Measurements from ENCODE around the gene TRMT61B. TPM values are rescaled to one million over a fixed set of nuclear protein-coding genes. Genes with fewer than 3 reads are reported as not detected.
A peak's percentile ranks its signal among the peaks of the same experiment; 100 is the strongest.

TRMT61B gene
- total and polyA plus RNA-seq, 2 donors (not counting 1 experiment from before 2014, with no cell fraction given), result 13.5 to 14.4 TPM

- Histone ChIP-seq H3K4me1 (ENCODE audit: control insufficient read depth, extremely low read depth, insufficient read depth, low read length) (no peaks in the 10 kb centered on the region), H3K9me3 (ENCODE audit: control insufficient read depth, insufficient read depth, low read depth, low read length) (no peaks in the 10 kb centered on the region), H4K20me1 (ENCODE audit: control insufficient read depth, extremely low read depth, insufficient read depth, low read length) (no peaks in the 10 kb centered on the region), H3K9ac (ENCODE audit: insufficient read depth, low read length) (no peak overlapping the region), H3K4me2 (ENCODE audit: extremely low read depth, insufficient read depth, low read length) (no peak overlapping the region), H3K36me3 (ENCODE audit: control insufficient read depth, insufficient read depth, low read length) (no peaks in the 10 kb centered on the region), H3K79me2 (ENCODE audit: control insufficient read depth, insufficient read depth, low read length) (no peaks in the 10 kb centered on the region), H3K27ac (ENCODE audit: insufficient read depth, low read length) (no peak overlapping the region), H3K27me3 (ENCODE audit: control insufficient read depth, insufficient read depth, low read length) (no peaks in the 10 kb centered on the region), H3K4me3 (replicated peaks in 1 of 4; ENCODE audit: control extremely low read depth in 1 of 4, insufficient read depth in 1 of 4, low read depth in 3 of 4, low read length in 4 of 4) (no peak overlapping the region), H2AFZ (ENCODE audit: low read length) (no peak overlapping the region)
- TF ChIP-seq CTCF (conservative IDR thresholded peaks at IDR 0.05 in 1 of 2, IDR thresholded peaks at IDR 0.05 in 1 of 2; ENCODE audit: low read depth in 1 of 2, low read length in 2 of 2) (no peak), EZH2 (IDR thresholded peaks at IDR 0.05; ENCODE audit: low read length, missing control alignments) (no peak)
- DNase-seq (ENCODE audit: low read depth in 2 of 2), result no peak
These were observed 48.1 kb downstream of the TRMT61B start for GRCh38 chr2:28822036-28822435.

- DNase-seq (ENCODE audit: low read depth in 2 of 2), result peak; percentile 47 to 71
- no peak for TF ChIP-seq EZH2 (IDR thresholded peaks at IDR 0.05; ENCODE audit: low read length, missing control alignments)
- TF ChIP-seq CTCF (conservative IDR thresholded peaks at IDR 0.05 in 1 of 2, IDR thresholded peaks at IDR 0.05 in 1 of 2; ENCODE audit: low read depth in 1 of 2, low read length in 2 of 2), result peak; percentile 57 to 76
- no peaks in the 10 kb centered on the region for H3K79me2 ChIP-seq (ENCODE audit: control insufficient read depth, insufficient read depth, low read length)
- no peaks in the 10 kb centered on the region for H3K27me3 ChIP-seq (ENCODE audit: control insufficient read depth, insufficient read depth, low read length)
- no peak overlapping the region for H3K9ac ChIP-seq (ENCODE audit: insufficient read depth, low read length)
- no peak overlapping the region for H3K4me2 ChIP-seq (ENCODE audit: extremely low read depth, insufficient read depth, low read length)
- no peak overlapping the region for H3K4me3 ChIP-seq (replicated peaks in 1 of 4; ENCODE audit: control extremely low read depth in 1 of 4, insufficient read depth in 1 of 4, low read depth in 3 of 4, low read length in 4 of 4)
- no peaks in the 10 kb centered on the region for H3K9me3 ChIP-seq (ENCODE audit: control insufficient read depth, insufficient read depth, low read depth, low read length)
- H2AFZ ChIP-seq (ENCODE audit: low read length), result no peak overlapping the region
- no peak overlapping the region for H3K27ac ChIP-seq (ENCODE audit: insufficient read depth, low read length)
- no peaks in the 10 kb centered on the region for H4K20me1 ChIP-seq (ENCODE audit: control insufficient read depth, extremely low read depth, insufficient read depth, low read length)
- H3K36me3 ChIP-seq (ENCODE audit: control insufficient read depth, insufficient read depth, low read length), result no peaks in the 10 kb centered on the region
- no peaks in the 10 kb centered on the region for H3K4me1 ChIP-seq (ENCODE audit: control insufficient read depth, extremely low read depth, insufficient read depth, low read length)
These were observed 48.7 kb downstream of the TRMT61B start for GRCh38 chr2:28821295-28821958.

- Histone ChIP-seq H3K79me2 (ENCODE audit: control insufficient read depth, insufficient read depth, low read length) (no peaks in the 10 kb centered on the region), H3K36me3 (ENCODE audit: control insufficient read depth, insufficient read depth, low read length) (no peaks in the 10 kb centered on the region), H2AFZ (ENCODE audit: low read length) (no peak overlapping the region), H3K4me3 (replicated peaks in 1 of 4; ENCODE audit: control extremely low read depth in 1 of 4, insufficient read depth in 1 of 4, low read depth in 3 of 4, low read length in 4 of 4) (no peak overlapping the region), H4K20me1 (ENCODE audit: control insufficient read depth, extremely low read depth, insufficient read depth, low read length) (no peaks in the 10 kb centered on the region), H3K9ac (ENCODE audit: insufficient read depth, low read length) (no peak overlapping the region), H3K4me1 (ENCODE audit: control insufficient read depth, extremely low read depth, insufficient read depth, low read length) (no peaks in the 10 kb centered on the region), H3K27ac (ENCODE audit: insufficient read depth, low read length) (no peak overlapping the region), H3K27me3 (ENCODE audit: control insufficient read depth, insufficient read depth, low read length) (no peaks in the 10 kb centered on the region), H3K9me3 (ENCODE audit: control insufficient read depth, insufficient read depth, low read depth, low read length) (no peaks in the 10 kb centered on the region), H3K4me2 (ENCODE audit: extremely low read depth, insufficient read depth, low read length) (no peak overlapping the region)
- TF ChIP-seq CTCF (conservative IDR thresholded peaks at IDR 0.05 in 1 of 2, IDR thresholded peaks at IDR 0.05 in 1 of 2; ENCODE audit: low read depth in 1 of 2, low read length in 2 of 2) (no peak), EZH2 (IDR thresholded peaks at IDR 0.05; ENCODE audit: low read length, missing control alignments) (no peak)
- no peak for DNase-seq (ENCODE audit: low read depth in 2 of 2)
These were observed 52.1 kb downstream of the TRMT61B start for GRCh38 chr2:28818053-28818452.
